K562 (cell line): ENCODE data around the gene C9orf50. TPM values are rescaled to one million over a fixed set of nuclear protein-coding genes. Genes with fewer than 3 reads are reported as not detected.

Experiments used
- ATAC-seq: fragments of 200-7000 bp; cut with Tn5 transposase; 3 replicates; pipeline ENCODE4 v1.9.1; 2020; ENCODE audit warnings: moderate library complexity
- BruUV-seq: library from RNA; stranded (reverse); fragments of 400-500 nt; replicated peaks from 2 replicates; lab custom pipeline; 2021; lab: Mats Ljungman, UMichigan
- CTCF ChIA-PET: fragments of 300-600 bp; formaldehyde crosslinking; extraction: SDS; loops from one replicate; lab custom pipeline; 2021; ENCODE audit warnings: low intra/inter-chr PET ratio; lab: Yijun Ruan, JAX
- POLR2A ChIA-PET: fragments of 300-600, 350-650 bp; sonication (Branson Sonifier 250); formaldehyde crosslinking; extraction: SDS; loops from one replicate; lab custom pipeline; 2021; ENCODE audit warnings: antibody characterized with exemption, inconsistent platforms; lab: Yijun Ruan, JAX
- DNase-seq, 4 experiments: peaks; one replicate each; pipeline versions ENCODE4 v3.0.0 to v3.0.0-alpha.2; 2011 to 2018; ENCODE audit warnings: low spot score in 3 of 4, mixed read lengths in 3 of 4; ENCODE audit errors: extremely low read depth in 1 of 4
- FAIRE-seq: peaks from 2 replicates; lab custom pipeline; 2011; peaks lifted over from hg19 to GRCh38; lab: Jason Lieb, UNC
- H2AFZ ChIP-seq: 2 replicates; pipeline ENCODE4 v1.6.0; 2011; ENCODE audit warnings: low read depth, low read length, control low read depth, inconsistent platforms
- H3K27ac ChIP-seq: fragments of 200-600 bp; 3 replicates; pipeline ENCODE4 v1.8.0; 2011; ENCODE audit warnings: low read depth, mild to moderate bottlenecking, control low read depth, inconsistent platforms, low read length, moderate library complexity, mixed read lengths; ENCODE audit errors: extremely low read depth
- H3K27me3 ChIP-seq, 2 experiments: fragments of 300-600 bp in 1 of 2; 2 replicates in 1 of 2; 3 replicates in 1 of 2; pipeline versions ENCODE4 v1.6.0 to v1.8.0; 2011; ENCODE audit warnings: inconsistent platforms in 2 of 2, low read length in 2 of 2, mild to moderate bottlenecking in 1 of 2, mixed read lengths in 1 of 2, moderate library complexity in 1 of 2; ENCODE audit not compliant: control insufficient read depth in 2 of 2, insufficient read depth in 2 of 2
- H3K36me3 ChIP-seq: fragments of 300-600 bp; 3 replicates; pipeline ENCODE4 v1.8.0; 2011; ENCODE audit warnings: mild to moderate bottlenecking, low read length, inconsistent platforms; ENCODE audit not compliant: control insufficient read depth, insufficient read depth
- H3K4me1 ChIP-seq, 2 experiments: fragments of 200-600 bp in 1 of 2; replicated peaks in 1 of 2; 2 replicates in 1 of 2; 3 replicates in 1 of 2; pipeline versions ENCODE4 v1.5.1 to v1.8.0; 2011; ENCODE audit warnings: inconsistent platforms in 2 of 2, low read length in 2 of 2, mild to moderate bottlenecking in 1 of 2, mixed read lengths in 1 of 2, moderate library complexity in 1 of 2; ENCODE audit not compliant: control insufficient read depth in 2 of 2, insufficient read depth in 2 of 2
- H3K4me2 ChIP-seq: 2 replicates; pipeline ENCODE4 v1.6.1; 2011; ENCODE audit warnings: low read length, control low read depth, inconsistent platforms, mixed read lengths; ENCODE audit not compliant: insufficient read depth
- H3K4me3 ChIP-seq: fragments of 200-600 bp; sonication (generic), shearing (Covaris generic); 2 replicates; pipeline ENCODE4 v1.5.1; 2016; ENCODE audit warnings: control low read depth, inconsistent platforms
- H3K79me2 ChIP-seq: fragments of 200-600 bp; 3 replicates; pipeline ENCODE4 v1.8.0; 2011; ENCODE audit warnings: low read length, inconsistent platforms; ENCODE audit not compliant: control insufficient read depth, insufficient read depth
- H3K9ac ChIP-seq, 2 experiments: 2 replicates each; pipeline versions ENCODE4 v1.6.0 to v1.6.1; 2011; ENCODE audit warnings: low read depth in 2 of 2, low read length in 2 of 2, control low read depth in 1 of 2, inconsistent platforms in 1 of 2, mild to moderate bottlenecking in 1 of 2, mixed read lengths in 1 of 2; ENCODE audit not compliant: insufficient read depth in 1 of 2
- H3K9me1 ChIP-seq: one replicate; pipeline ENCODE4 v1.6.0; 2011; ENCODE audit warnings: inconsistent platforms, mild to moderate bottlenecking, low read length, moderate library complexity; ENCODE audit not compliant: control insufficient read depth, insufficient read depth
- H3K9me3 ChIP-seq: replicated peaks from 2 replicates; pipeline ENCODE4 v1.5.1; 2011; ENCODE audit warnings: low read depth, low read length, inconsistent platforms; ENCODE audit not compliant: control insufficient read depth, insufficient read depth
- H4K20me1 ChIP-seq: replicated peaks from 2 replicates; pipeline ENCODE4 v1.6.1; 2011; ENCODE audit warnings: low read length, inconsistent platforms, mixed read lengths; ENCODE audit not compliant: control insufficient read depth, insufficient read depth
- ATF3 ChIP-seq, 2 experiments: fragments of 450-650 bp in 1 of 2; sonication (generic) in 1 of 2; formaldehyde crosslinking in 1 of 2; IDR thresholded peaks in 1 of 2; conservative IDR thresholded peaks in 1 of 2; 2 replicates each; pipeline versions ENCODE4 v1.6.1 to v1.8.1; 2016 to 2023; ENCODE audit warnings: mild to moderate bottlenecking in 2 of 2, moderate library complexity in 2 of 2, inconsistent platforms in 1 of 2, missing genetic modification reagents in 1 of 2
- DPF2 ChIP-seq: fragments of 450-650 bp; IDR thresholded peaks from 2 replicates; pipeline ENCODE4 v1.6.1; 2016
- EGR1 ChIP-seq: fragments of 450-650 bp; conservative IDR thresholded peaks from 2 replicates; pipeline ENCODE4 v1.6.1; 2017; ENCODE audit warnings: mild to moderate bottlenecking
- ESRRA ChIP-seq: fragments of 450-650 bp; IDR thresholded peaks from 2 replicates; pipeline ENCODE4 v1.6.1; 2014; ENCODE audit warnings: low read depth, mild to moderate bottlenecking, moderate library complexity, borderline replicate concordance
- JUND ChIP-seq, 2 experiments: IDR thresholded peaks; 2 replicates in 1 of 2; 3 replicates in 1 of 2; pipeline ENCODE4 v1.6.1; 2011; ENCODE audit warnings: borderline replicate concordance in 2 of 2, low read depth in 2 of 2, low read length in 2 of 2, improper control_type of control experiment in 1 of 2, missing biosample characterization in 1 of 2, missing genetic modification characterization in 1 of 2, missing genetic modification reagents in 1 of 2
- KLF16 ChIP-seq: IDR thresholded peaks from 2 replicates; pipeline ENCODE4 v1.6.1; 2016; ENCODE audit warnings: antibody characterized with exemption
- NFATC3 ChIP-seq: fragments of 450-650 bp; IDR thresholded peaks from 2 replicates; pipeline ENCODE4 v1.6.1; 2017; ENCODE audit warnings: mild to moderate bottlenecking
- ZFP91 ChIP-seq: sonication (generic); formaldehyde crosslinking; IDR thresholded peaks from 2 replicates; pipeline ENCODE4 v1.8.0; 2022; ENCODE audit warnings: mild to moderate bottlenecking, missing genetic modification reagents
- ZNF146 ChIP-seq: IDR thresholded peaks from one replicate; pipeline ENCODE4 v1.6.1; 2018; ENCODE audit warnings: missing compliant biosample characterization; ENCODE audit not compliant: unreplicated experiment
- ZNF197 ChIP-seq: fragments of 200-800 bp; sonication (Bioruptor generic); IDR thresholded peaks from 2 replicates; pipeline ENCODE4 v1.6.1; 2016; ENCODE audit warnings: low read depth, missing genetic modification characterization, missing compliant biosample characterization
- WGBS: fragments of 100-300 bp; shearing (Covaris generic); methylation state at CpG from one replicate; pipeline ENCODE4 v1.1.6; 2016; ENCODE audit warnings: low coverage, mixed read lengths; ENCODE audit not compliant: insufficient coverage; ENCODE audit errors: missing lambda C conversion rate; 5-methylcytosine and 5-hydroxymethylcytosine counted together
- in situ Hi-C: fragments of 300-500 bp; cut with MboI; formaldehyde crosslinking; loops from 4 replicates; pipeline ENCODE4 v1.15.0; 2018; ENCODE audit warnings: inconsistent platforms, mixed read lengths
- intact Hi-C: fragments of 100-400 bp; cut with micrococcal nuclease; formaldehyde crosslinking; loops from 2 replicates; pipeline ENCODE4 v1.14.2; 2022
- polyA plus RNA-seq, 8 experiments: library from polyadenylated mRNA; depleted of rRNA in 4 of 8; stranded (reverse) in 5 of 8; unstranded in 3 of 8; fragments of >200 nt; fragmentation: Nextera tagmentation in 2 of 8; fragmentation: Illumina TruSeq in 1 of 8; extraction: Ambion mirVana in 2 of 8; extraction: Trizol in 1 of 8; gene quantifications; 2 replicates each; pipeline versions ENCODE4 v1.2.1 to v1.2.3, GENCODE V29; 2011 to 2014; ENCODE audit warnings: inconsistent platforms in 1 of 8, missing spikeins in 1 of 8
- total RNA-seq, 7 experiments: library from RNA; depleted of rRNA in 6 of 7; stranded (reverse); fragments of >200 nt in 6 of 7; fragmentation: Illumina TruSeq in 2 of 7; extraction: Trizol in 2 of 7; gene quantifications; 2 replicates each; pipeline versions ENCODE4 v1.2.1 to v1.2.3, GENCODE V29; 2011 to 2021; ENCODE audit warnings: low replicate concordance in 1 of 7

Gene C9orf50
- total and polyA plus RNA-seq, 9 of the 15 experiments (the other 6 are each of a cell fraction or from before 2014, with no cell fraction given): not detected

GRCh38 chr9:129567842-129568559, 52.9 kb downstream of the C9orf50 start (continued):
- 0 out of 2 replicates have a peak, but pooled peaks have one; percentile 20 for TF ChIP-seq ZFP91
- peak; percentile 38; the same call in 1 of the 2 replicates for TF ChIP-seq DPF2
- no peak for TF ChIP-seq ZNF146 (CRISPR knock-in tag)
- peak; percentile 99 for TF ChIP-seq EGR1
- TF ChIP-seq ZNF197: no peak

- Histone ChIP-seq H4K20me1 (no peaks in the 10 kb centered on the region), H2AFZ (no peak overlapping the region), H3K4me3 (no peak overlapping the region), H3K36me3 (no peaks in the 10 kb centered on the region), H3K4me1 (peaks cover 27 to 43% of the 10 kb centered on the region in 2 experiments), H3K27me3 (no peaks in the 10 kb centered on the region), H3K4me2 (no peak overlapping the region), H3K9ac (no peak overlapping the region), H3K27ac (no peak overlapping the region), H3K9me3 (0 out of 2 replicates have a peak, but pooled peaks cover 1% of the 10 kb centered on the region), H3K9me1 (no peaks in the 10 kb centered on the region), H3K79me2 (no peaks in the 10 kb centered on the region)
- intact Hi-C loops: no loop called here
- TF ChIP-seq EGR1: peak; percentile 92
- TF ChIP-seq NFATC3: no peak
- peak; percentile 24; the same call in 1 of the 2 replicates for TF ChIP-seq ATF3 (IDR thresholded peaks at IDR 0.05)
- no peak for TF ChIP-seq ATF3 (CRISPR knock-in tag; conservative IDR thresholded peaks at IDR 0.05)
- no peak for TF ChIP-seq KLF16
- no peak for TF ChIP-seq ESRRA
- TF ChIP-seq JUND (IDR thresholded peaks at IDR 0.05; ENCODE audit: borderline replicate concordance, low read depth, low read length): peak; percentile 51; the same call in 1 of the 2 replicates
- no peak for TF ChIP-seq JUND (tag; IDR thresholded peaks at IDR 0.05; ENCODE audit: borderline replicate concordance, low read depth, low read length)
- no peak for ATAC-seq
- in situ Hi-C loops: no loop called here
- no TSS peak for BruUV-seq
- DNase-seq: peak in 1 of 4 experiments; percentile 42
- no peak for FAIRE-seq
- ChIA-PET POLR2A (interaction anchor here (0.6 to 1.0 kb wide), 3 partner anchors 28 to 397 kb away, joined by 3 read pairs; partner anchors contain the start of gene IER5L), CTCF (no interaction called here)
- WGBS: 44% methylated on average over 9 of the region's 10 CpGs
Observed at GRCh38 chr9:129567329-129567728, 53.6 kb downstream of the C9orf50 start.
